HG03432 (cell line): ENCODE data around the gene PDE2A.
"Not testable (repeated sequence)": the region's sequence is repeated elsewhere in the genome, so short reads cannot be mapped to it uniquely, and the experiment has no call there.

Source experiments
- ATAC-seq: cut with Tn5 transposase; IDR thresholded peaks from one replicate; pipeline ENCODE4 v1.9.1; 2021; ENCODE audit warnings: mild to moderate bottlenecking, moderate library complexity; ENCODE audit not compliant: unreplicated experiment

Gene PDE2A

GRCh38 chr11:72578991-72579815, 95.0 kb downstream of the PDE2A start:
- no peak for ATAC-seq

- no peak for ATAC-seq
Observed at GRCh38 chr11:72578566-72578965, 95.7 kb downstream of the PDE2A start.

GRCh38 chr11:72578051-72578450, 96.2 kb downstream of the PDE2A start:
- ATAC-seq: no peak

GRCh38 chr11:72577271-72577721, 96.9 kb downstream of the PDE2A start:
- ATAC-seq: no peak

GRCh38 chr11:72576661-72577060, 97.6 kb downstream of the PDE2A start:
- no peak for ATAC-seq

GRCh38 chr11:72576243-72576595, 98.0 kb downstream of the PDE2A start:
- no peak for ATAC-seq

- no peak for ATAC-seq
Observed at GRCh38 chr11:72575533-72576242, 98.5 kb downstream of the PDE2A start.

- ATAC-seq: no peak
Observed at GRCh38 chr11:72574548-72575460, 99.4 kb downstream of the PDE2A start.

GRCh38 chr11:72573855-72574445, 100.3 kb downstream of the PDE2A start:
- ATAC-seq: no peak

GRCh38 chr11:72573072-72573854, 101.0 kb downstream of the PDE2A start:
- ATAC-seq: no peak

GRCh38 chr11:72572540-72572939, 101.7 kb downstream of the PDE2A start:
- not testable (repeated sequence) for ATAC-seq

- ATAC-seq: no peak
Observed at GRCh38 chr11:72570893-72571661, 103.1 kb downstream of the PDE2A start.

- no peak for ATAC-seq
Observed at GRCh38 chr11:72569966-72570892, 104.0 kb downstream of the PDE2A start.

- ATAC-seq: no peak
Observed at GRCh38 chr11:72568861-72569260, 105.4 kb downstream of the PDE2A start.

GRCh38 chr11:72562431-72562830, 111.8 kb downstream of the PDE2A start:
- ATAC-seq: no peak

- no peak for ATAC-seq
Observed at GRCh38 chr11:72561856-72562255, 112.4 kb downstream of the PDE2A start.

- ATAC-seq: not testable (repeated sequence)
Observed at GRCh38 chr11:72560864-72561263, 113.4 kb downstream of the PDE2A start.

- ATAC-seq: no peak
Observed at GRCh38 chr11:72556433-72556832, 117.8 kb downstream of the PDE2A start.
